ENCODE results near the gene SCG5.
A peak's percentile ranks its signal among the peaks of the same experiment; 100 is the strongest.
"Not testable (repeated sequence)": the region's sequence is repeated elsewhere in the genome, so short reads cannot be mapped to it uniquely, and the experiment has no call there.

The SCG5 gene, protein sequence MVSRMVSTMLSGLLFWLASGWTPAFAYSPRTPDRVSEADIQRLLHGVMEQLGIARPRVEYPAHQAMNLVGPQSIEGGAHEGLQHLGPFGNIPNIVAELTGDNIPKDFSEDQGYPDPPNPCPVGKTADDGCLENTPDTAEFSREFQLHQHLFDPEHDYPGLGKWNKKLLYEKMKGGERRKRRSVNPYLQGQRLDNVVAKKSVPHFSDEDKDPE

DNA sequence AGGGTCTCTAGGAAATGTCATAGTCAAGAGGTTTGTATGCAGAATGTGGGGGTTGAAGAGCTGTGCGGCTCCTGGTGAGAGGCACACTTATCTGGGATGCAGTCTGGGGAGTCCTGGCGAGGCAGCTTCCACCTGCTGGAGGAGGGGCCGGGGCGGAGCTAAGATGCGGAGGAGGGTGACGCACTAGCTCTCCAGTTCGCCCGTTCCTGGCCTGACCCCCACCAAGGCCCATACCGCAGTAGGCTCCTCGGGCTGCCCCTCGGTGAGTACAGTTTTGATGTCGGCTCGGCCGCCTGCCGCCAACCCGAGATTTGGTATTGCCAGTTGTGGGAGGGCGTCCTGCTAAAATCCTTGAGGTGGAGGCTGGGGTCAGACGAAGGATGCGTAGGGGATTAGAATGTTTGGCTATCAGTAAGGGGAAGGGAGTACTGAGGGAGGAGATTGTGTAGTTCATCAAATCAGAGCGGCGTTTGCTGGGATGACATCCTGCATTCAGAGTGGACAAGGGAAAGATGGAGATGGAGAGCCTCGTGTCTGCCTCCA lies at the start of gene SCG5:
Gene SCG5, plus strand, starts transcription at position 194 of the 543 bp plus-strand sequence. CDS start 1,883 bp downstream, outside the sequence.
- Histone ChIP-seq H3K9ac (ENCODE audit: low read length) (no peak within 1 kb of the TSS), H3K4me2 (ENCODE audit: low read length) (no peak within 1 kb of the TSS), H2AFZ (ENCODE audit: low read length) (no peak within 1 kb of the TSS), H3K9me3 (ENCODE audit: low read length) (no peaks in the 10 kb centered on the region), H3K4me3 (ENCODE audit: low read depth, low read length, poor library complexity, severe bottlenecking) (no peak within 1 kb of the TSS), H3K27me3 (ENCODE audit: insufficient read depth, low read length) (no peaks in the 10 kb centered on the region), H3K27ac (ENCODE audit: low read depth, low read length, poor library complexity, severe bottlenecking) (no peak within 1 kb of the TSS), H3K4me1 (ENCODE audit: insufficient read depth, low read length, severe bottlenecking) (peaks cover 5% of the 10 kb centered on the region), H4K20me1 (ENCODE audit: insufficient read depth, low read length) (no peaks in the 10 kb centered on the region), H3K9me2 (ENCODE audit: low read depth, low read length) (no peaks in the 10 kb centered on the region), H3K79me2 (ENCODE audit: insufficient read depth, low read length) (no peaks in the 10 kb centered on the region), H3K36me3 (ENCODE audit: insufficient read depth, low read length) (peaks cover 67% of the 10 kb centered on the region), H3F3A (ENCODE audit: insufficient read depth, low read length) (no peaks in the 10 kb centered on the region)
- TF ChIP-seq, protein P1, sequence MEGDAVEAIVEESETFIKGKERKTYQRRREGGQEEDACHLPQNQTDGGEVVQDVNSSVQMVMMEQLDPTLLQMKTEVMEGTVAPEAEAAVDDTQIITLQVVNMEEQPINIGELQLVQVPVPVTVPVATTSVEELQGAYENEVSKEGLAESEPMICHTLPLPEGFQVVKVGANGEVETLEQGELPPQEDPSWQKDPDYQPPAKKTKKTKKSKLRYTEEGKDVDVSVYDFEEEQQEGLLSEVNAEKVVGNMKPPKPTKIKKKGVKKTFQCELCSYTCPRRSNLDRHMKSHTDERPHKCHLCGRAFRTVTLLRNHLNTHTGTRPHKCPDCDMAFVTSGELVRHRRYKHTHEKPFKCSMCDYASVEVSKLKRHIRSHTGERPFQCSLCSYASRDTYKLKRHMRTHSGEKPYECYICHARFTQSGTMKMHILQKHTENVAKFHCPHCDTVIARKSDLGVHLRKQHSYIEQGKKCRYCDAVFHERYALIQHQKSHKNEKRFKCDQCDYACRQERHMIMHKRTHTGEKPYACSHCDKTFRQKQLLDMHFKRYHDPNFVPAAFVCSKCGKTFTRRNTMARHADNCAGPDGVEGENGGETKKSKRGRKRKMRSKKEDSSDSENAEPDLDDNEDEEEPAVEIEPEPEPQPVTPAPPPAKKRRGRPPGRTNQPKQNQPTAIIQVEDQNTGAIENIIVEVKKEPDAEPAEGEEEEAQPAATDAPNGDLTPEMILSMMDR (IDR thresholded peaks at IDR 0.05; ENCODE audit: low read length), result no peak
- TF ChIP-seq EZH2 (IDR thresholded peaks at IDR 0.05; ENCODE audit: borderline replicate concordance, low read length), result no peak

DNA sequence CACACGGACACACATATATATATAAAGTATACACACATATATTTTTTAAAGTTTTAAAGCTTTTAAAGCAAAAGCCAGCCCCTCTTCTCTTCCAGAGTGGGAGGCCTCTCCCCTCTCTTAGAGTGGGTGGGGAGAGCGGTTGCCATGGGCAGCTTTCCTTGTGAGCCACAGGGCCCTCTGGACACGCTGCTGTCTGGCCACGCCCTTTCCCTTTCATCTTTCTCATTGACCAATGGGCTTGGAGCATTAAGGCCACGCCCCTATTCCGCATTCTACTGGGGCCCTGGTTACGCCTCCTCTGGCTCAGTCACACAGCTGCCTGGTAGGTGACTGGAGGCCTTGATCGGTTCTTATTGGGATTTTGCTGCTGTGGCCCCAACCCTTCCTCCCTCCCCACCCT lies 48.4 kb upstream of the SCG5 start, which contains the start of gene GOLGA8N:
Gene GOLGA8N, plus strand, starts transcription at position 306 of the 400 bp plus-strand sequence.
- H3K9me3 ChIP-seq (ENCODE audit: low read length); H3K79me2 ChIP-seq (ENCODE audit: insufficient read depth, low read length); H3K27me3 ChIP-seq (ENCODE audit: insufficient read depth, low read length); H3K4me3 ChIP-seq (ENCODE audit: low read depth, low read length, poor library complexity, severe bottlenecking); H3K4me2 ChIP-seq (ENCODE audit: low read length); H3K27ac ChIP-seq (ENCODE audit: low read depth, low read length, poor library complexity, severe bottlenecking); H3F3A ChIP-seq (ENCODE audit: insufficient read depth, low read length); H4K20me1 ChIP-seq (ENCODE audit: insufficient read depth, low read length); H3K4me1 ChIP-seq (ENCODE audit: insufficient read depth, low read length, severe bottlenecking); H3K9ac ChIP-seq (ENCODE audit: low read length); H3K9me2 ChIP-seq (ENCODE audit: low read depth, low read length); H2AFZ ChIP-seq (ENCODE audit: low read length); H3K36me3 ChIP-seq (ENCODE audit: insufficient read depth, low read length): not testable (repeated sequence)

- not testable (repeated sequence) for H3K9ac ChIP-seq (ENCODE audit: low read length); H3K4me2 ChIP-seq (ENCODE audit: low read length); H3K36me3 ChIP-seq (ENCODE audit: insufficient read depth, low read length); H3K9me3 ChIP-seq (ENCODE audit: low read length); H3K79me2 ChIP-seq (ENCODE audit: insufficient read depth, low read length); H4K20me1 ChIP-seq (ENCODE audit: insufficient read depth, low read length); H3K4me1 ChIP-seq (ENCODE audit: insufficient read depth, low read length, severe bottlenecking); H3K4me3 ChIP-seq (ENCODE audit: low read depth, low read length, poor library complexity, severe bottlenecking); H3K27ac ChIP-seq (ENCODE audit: low read depth, low read length, poor library complexity, severe bottlenecking); H3K9me2 ChIP-seq (ENCODE audit: low read depth, low read length); H3F3A ChIP-seq (ENCODE audit: insufficient read depth, low read length); H2AFZ ChIP-seq (ENCODE audit: low read length); H3K27me3 ChIP-seq (ENCODE audit: insufficient read depth, low read length)
These were observed 32.0 kb upstream of the SCG5 start for GRCh38 chr15:32609518-32609917.

- H3K4me3 ChIP-seq (ENCODE audit: low read depth, low read length, poor library complexity, severe bottlenecking); H3K36me3 ChIP-seq (ENCODE audit: insufficient read depth, low read length); H3K9me2 ChIP-seq (ENCODE audit: low read depth, low read length); H3K4me2 ChIP-seq (ENCODE audit: low read length); H3K9me3 ChIP-seq (ENCODE audit: low read length); H3K4me1 ChIP-seq (ENCODE audit: insufficient read depth, low read length, severe bottlenecking); H4K20me1 ChIP-seq (ENCODE audit: insufficient read depth, low read length); H2AFZ ChIP-seq (ENCODE audit: low read length); H3K79me2 ChIP-seq (ENCODE audit: insufficient read depth, low read length); H3F3A ChIP-seq (ENCODE audit: insufficient read depth, low read length); H3K9ac ChIP-seq (ENCODE audit: low read length); H3K27me3 ChIP-seq (ENCODE audit: insufficient read depth, low read length); H3K27ac ChIP-seq (ENCODE audit: low read depth, low read length, poor library complexity, severe bottlenecking): not testable (repeated sequence)
These were observed 30.8 kb upstream of the SCG5 start for GRCh38 chr15:32610719-32611118.

DNA sequence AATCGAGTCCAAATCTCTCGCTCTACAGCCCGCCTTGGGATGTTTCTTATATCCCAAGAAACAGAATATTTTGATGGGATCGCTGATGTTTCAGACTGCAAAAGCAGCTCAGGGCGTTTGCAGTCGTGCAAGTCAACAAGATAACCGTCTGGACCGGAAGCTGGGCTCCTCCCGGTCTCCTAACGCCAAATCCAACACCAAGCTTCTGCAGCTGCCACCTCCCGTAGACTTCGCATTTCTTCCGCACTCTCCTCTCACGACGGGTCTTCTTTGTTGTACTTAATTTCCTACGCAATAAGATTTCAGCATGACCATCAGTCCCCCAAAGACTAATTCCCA lies 26.8 kb upstream of the SCG5 start:
- Histone ChIP-seq H3K27ac (ENCODE audit: low read depth, low read length, poor library complexity, severe bottlenecking) (peak overlapping the region; percentile 76), H3K4me3 (ENCODE audit: low read depth, low read length, poor library complexity, severe bottlenecking) (peak overlapping the region; percentile 93), H3K4me1 (ENCODE audit: insufficient read depth, low read length, severe bottlenecking) (peaks cover 20% of the 10 kb centered on the region), H3K79me2 (ENCODE audit: insufficient read depth, low read length) (peaks cover 40% of the 10 kb centered on the region), H3K9ac (ENCODE audit: low read length) (peak overlapping the region; percentile 52), H3K4me2 (ENCODE audit: low read length) (peak overlapping the region; percentile 32)
- not testable (repeated sequence) for H3K9me3 ChIP-seq (ENCODE audit: low read length); H3K9me2 ChIP-seq (ENCODE audit: low read depth, low read length); H2AFZ ChIP-seq (ENCODE audit: low read length); H4K20me1 ChIP-seq (ENCODE audit: insufficient read depth, low read length); H3K27me3 ChIP-seq (ENCODE audit: insufficient read depth, low read length); H3F3A ChIP-seq (ENCODE audit: insufficient read depth, low read length); H3K36me3 ChIP-seq (ENCODE audit: insufficient read depth, low read length)

GRCh38 chr15:32615051-32615870 lies 26.2 kb upstream of the SCG5 start, which contains the start of gene ARHGAP11A:
Gene ARHGAP11A (plus strand): TSS chr15:32615504. CDS start chr15:32616212, 708 bp downstream.
- not testable (repeated sequence) for H3K27me3 ChIP-seq (ENCODE audit: insufficient read depth, low read length); H3F3A ChIP-seq (ENCODE audit: insufficient read depth, low read length); H3K36me3 ChIP-seq (ENCODE audit: insufficient read depth, low read length); H4K20me1 ChIP-seq (ENCODE audit: insufficient read depth, low read length); H3K9me2 ChIP-seq (ENCODE audit: low read depth, low read length); H2AFZ ChIP-seq (ENCODE audit: low read length); H3K9me3 ChIP-seq (ENCODE audit: low read length)
- Histone ChIP-seq H3K27ac (ENCODE audit: low read depth, low read length, poor library complexity, severe bottlenecking) (peak within 1 kb of the TSS; percentile 76), H3K9ac (ENCODE audit: low read length) (peak within 1 kb of the TSS; percentile 99), H3K4me1 (ENCODE audit: insufficient read depth, low read length, severe bottlenecking) (peaks cover 20% of the 10 kb centered on the region), H3K79me2 (ENCODE audit: insufficient read depth, low read length) (peaks cover 45% of the 10 kb centered on the region), H3K4me3 (ENCODE audit: low read depth, low read length, poor library complexity, severe bottlenecking) (peak within 1 kb of the TSS; percentile 93), H3K4me2 (ENCODE audit: low read length) (peak within 1 kb of the TSS; percentile 80)

Measured in OCI-LY1 (cell line).